HepG2 (cell line): ENCODE results near the gene AGBL1. TPM values are rescaled to one million over a fixed set of nuclear protein-coding genes. Genes with fewer than 3 reads are reported as not detected.

Experiments used
- ATAC-seq: fragments of 200-7000 bp; cut with Tn5 transposase; 3 replicates; pipeline ENCODE4 v1.9.1; 2020; ENCODE audit warnings: mild to moderate bottlenecking, moderate library complexity
- BruUV-seq: library from RNA; stranded (reverse); fragments of 400-500 nt; replicated peaks from 2 replicates; lab custom pipeline; 2021; lab: Mats Ljungman, UMichigan
- CTCF ChIA-PET: fragments of 300-600 bp; formaldehyde crosslinking; extraction: SDS; loops from one replicate; lab custom pipeline; 2021; ENCODE audit warnings: low total read pairs, inconsistent platforms, low intra/inter-chr PET ratio; lab: Yijun Ruan, JAX
- POLR2A ChIA-PET: fragments of 350-600 bp; sonication (Branson Sonifier 250); formaldehyde crosslinking; loops from one replicate; lab custom pipeline; 2020; ENCODE audit warnings: antibody characterized with exemption, inconsistent platforms; lab: Yijun Ruan, JAX
- DNase-seq: peaks from one replicate; pipeline ENCODE4 v3.0.0-alpha.2; 2015; ENCODE audit warnings: low spot score
- FAIRE-seq: peaks from 3 replicates; lab custom pipeline; 2011; peaks lifted over from hg19 to GRCh38; lab: Jason Lieb, UNC
- H2AFZ ChIP-seq: one replicate; pipeline ENCODE4 v1.6.1; 2011; ENCODE audit warnings: low read length, inconsistent platforms
- H3K27ac ChIP-seq: fragments of 300-600 bp; 3 replicates; pipeline ENCODE4 v1.8.0; 2011; ENCODE audit warnings: mixed run types, mild to moderate bottlenecking, mixed read lengths, low read length, inconsistent platforms; ENCODE audit not compliant: insufficient read depth; ENCODE audit errors: extremely low read length
- H3K27me3 ChIP-seq, 2 experiments: fragments of 200-600 bp in 1 of 2; 2 replicates in 1 of 2; 3 replicates in 1 of 2; pipeline versions ENCODE4 v1.6.0 to v1.8.0; 2011; ENCODE audit warnings: low read length in 2 of 2, mild to moderate bottlenecking in 2 of 2, moderate library complexity in 2 of 2, inconsistent platforms in 1 of 2; ENCODE audit not compliant: insufficient read depth in 2 of 2, control insufficient read depth in 1 of 2
- H3K36me3 ChIP-seq, 2 experiments: fragments of 200-600 bp in 1 of 2; replicated peaks in 1 of 2; 2 replicates in 1 of 2; 3 replicates in 1 of 2; pipeline versions ENCODE4 v1.5.1 to v1.8.0; 2011; ENCODE audit warnings: low read length in 2 of 2, inconsistent platforms in 1 of 2; ENCODE audit not compliant: insufficient read depth in 2 of 2, control insufficient read depth in 1 of 2
- H3K4me1 ChIP-seq: 2 replicates; pipeline ENCODE4 v1.5.1; 2012; ENCODE audit warnings: low read length, inconsistent platforms; ENCODE audit not compliant: insufficient read depth
- H3K4me2 ChIP-seq: 2 replicates; pipeline ENCODE4 v1.6.0; 2011; ENCODE audit warnings: low read depth, low read length, inconsistent platforms
- H3K4me3 ChIP-seq, 3 experiments: fragments of 200-600 bp in 1 of 3; sonication (generic), shearing (Covaris generic) in 1 of 3; replicated peaks in 1 of 3; 2 replicates each; pipeline ENCODE4 v1.5.1; 2011 to 2016; ENCODE audit warnings: low read length in 3 of 3, inconsistent platforms in 2 of 3, low read depth in 2 of 3, mild to moderate bottlenecking in 2 of 3, control low read depth in 1 of 3, mixed read lengths in 1 of 3; ENCODE audit not compliant: insufficient read depth in 1 of 3
- H3K79me2 ChIP-seq: one replicate; pipeline ENCODE4 v1.6.1; 2011; ENCODE audit warnings: low read length, inconsistent platforms; ENCODE audit not compliant: insufficient read depth
- H3K9ac ChIP-seq: 2 replicates; pipeline ENCODE4 v1.6.0; 2011; ENCODE audit warnings: mild to moderate bottlenecking, low read depth, low read length, inconsistent platforms; ENCODE audit not compliant: insufficient read depth
- H3K9me3 ChIP-seq: 2 replicates; pipeline ENCODE4 v1.5.1; 2012; ENCODE audit warnings: mild to moderate bottlenecking, low read length
- H4K20me1 ChIP-seq: 2 replicates; pipeline ENCODE4 v1.6.0; 2011; ENCODE audit warnings: inconsistent platforms, mild to moderate bottlenecking, low read length, moderate library complexity; ENCODE audit not compliant: insufficient read depth
- ELF3 ChIP-seq: IDR thresholded peaks from 2 replicates; pipeline ENCODE4 v1.6.1; 2016; ENCODE audit warnings: missing genetic modification reagents, missing compliant biosample characterization
- ETV6 ChIP-seq: sonication (generic); formaldehyde crosslinking; conservative IDR thresholded peaks from 2 replicates; pipeline ENCODE4 v1.4.0; 2020; ENCODE audit warnings: missing genetic modification reagents
- FOXO1 ChIP-seq: sonication (generic); formaldehyde crosslinking; IDR thresholded peaks from 2 replicates; pipeline ENCODE4 v1.4.0; 2020; ENCODE audit warnings: missing genetic modification reagents
- JUNB ChIP-seq: sonication (generic); formaldehyde crosslinking; IDR thresholded peaks from 2 replicates; pipeline ENCODE4 v1.8.0; 2022; ENCODE audit warnings: missing genetic modification reagents, mild to moderate bottlenecking, borderline replicate concordance
- SIN3B ChIP-seq: fragments of 150-350 bp; IDR thresholded peaks from 2 replicates; pipeline ENCODE4 v1.6.1; 2014; ENCODE audit warnings: low read length
- SRF ChIP-seq: IDR thresholded peaks from 2 replicates; pipeline ENCODE4 v1.6.1; 2011; ENCODE audit warnings: mild to moderate bottlenecking, low read depth, low read length, moderate library complexity
- THYN1 ChIP-seq: sonication (generic); formaldehyde crosslinking; IDR thresholded peaks from 2 replicates; pipeline ENCODE4 v1.8.1; 2023; ENCODE audit warnings: low read depth, mild to moderate bottlenecking, moderate library complexity, missing genetic modification reagents, borderline replicate concordance
- ZBTB43 ChIP-seq: sonication (generic); formaldehyde crosslinking; conservative IDR thresholded peaks from 2 replicates; pipeline ENCODE4 v1.4.0; 2020; ENCODE audit warnings: missing genetic modification reagents
- ZMAT3 ChIP-seq: sonication (generic); formaldehyde crosslinking; conservative IDR thresholded peaks from 2 replicates; pipeline ENCODE4 v1.7.0; 2021; ENCODE audit warnings: missing genetic modification reagents
- ZNF263 ChIP-seq: sonication (generic); formaldehyde crosslinking; IDR thresholded peaks from 2 replicates; pipeline ENCODE4 v1.4.0; 2020; ENCODE audit warnings: missing genetic modification reagents
- WGBS: methylation state at CpG from one replicate; pipeline ENCODE4 v1.1.6; 2017; ENCODE audit warnings: low lambda C conversion rate; 5-methylcytosine and 5-hydroxymethylcytosine counted together
- in situ Hi-C: cut with HindIII; loops from 2 replicates; pipeline ENCODE4 v1.10.0; 2017; ENCODE audit warnings: low pct_unique_long_range_greater_than_20kb; ENCODE audit not compliant: extremely low pct_ligation_motif_present
- intact Hi-C: fragments of 100-400 bp; cut with micrococcal nuclease; formaldehyde crosslinking; loops from one replicate; pipeline ENCODE4 v1.10.0; 2022; ENCODE audit not compliant: unreplicated experiment
- polyA plus RNA-seq, 8 experiments: library from polyadenylated mRNA; depleted of rRNA in 3 of 8; stranded (reverse) in 7 of 8; unstranded in 1 of 8; fragments of >200 nt; fragmentation: Illumina TruSeq in 4 of 8; extraction: Trizol in 4 of 8; gene quantifications; 2 replicates each; pipeline versions ENCODE4 v1.2.1 to v1.2.3, GENCODE V29; 2011 to 2016; ENCODE audit warnings: low read depth in 4 of 8, missing spikeins in 1 of 8, mixed read lengths in 1 of 8; ENCODE audit not compliant: insufficient read depth in 1 of 8
- total RNA-seq, 5 experiments: library from RNA; depleted of rRNA; stranded (reverse); fragments of >200 nt; fragmentation: Illumina TruSeq; extraction: Trizol; gene quantifications; 2 replicates each; pipeline ENCODE4 v1.2.3, GENCODE V29; 2016; ENCODE audit warnings: low read depth in 1 of 5

AGBL1 gene
- total and polyA plus RNA-seq, 2 of the 13 experiments (the other 11 are each of a cell fraction or from before 2014, with no cell fraction given), result 0.01 TPM; not detected in 1

- no peaks in the 10 kb centered on the region for H3K4me1 ChIP-seq
- POLR2A ChIA-PET, result no interaction called here
- no TSS peak for BruUV-seq
These were observed 488.7 kb downstream of the AGBL1 start for GRCh38 chr15:86568378-86568777.

GRCh38 chr15:86570738-86571137, 491.1 kb downstream of the AGBL1 start:
- no peak overlapping the region for H3K9ac ChIP-seq
- H2AFZ ChIP-seq, result no peak overlapping the region
- POLR2A ChIA-PET, result no interaction called here
- no peaks in the 10 kb centered on the region for H3K27me3 ChIP-seq
- 23% methylated on average over 9 of the region's 9 CpGs for WGBS
- intact Hi-C loops, result no loop called here
- no peaks in the 10 kb centered on the region for H4K20me1 ChIP-seq
- no peak overlapping the region for H3K4me3 ChIP-seq
- H3K4me2 ChIP-seq, result no peak overlapping the region
- TF ChIP-seq FOXO1 (CRISPR knock-in tag) (no peak), ZMAT3 (CRISPR knock-in tag) (no peak), SIN3B (no peak), ZNF263 (CRISPR knock-in tag) (no peak), ETV6 (CRISPR knock-in tag) (no peak), ELF3 (no peak), SRF (no peak), ZBTB43 (CRISPR knock-in tag) (no peak), THYN1 (CRISPR knock-in tag) (no peak)
- TF ChIP-seq, all 625 proteins: peak for 0
- Histone ChIP-seq H3K27ac (no peak overlapping the region), H3K9me3 (peaks cover 90% of the 10 kb centered on the region), H3K4me1 (no peaks in the 10 kb centered on the region), H3K79me2 (no peaks in the 10 kb centered on the region), H3K36me3 (no peaks in the 10 kb centered on the region)
- no peak for FAIRE-seq
- CTCF ChIA-PET, result no interaction called here
- in situ Hi-C loops, result no loop called here
- ATAC-seq, result no peak
- no peak for DNase-seq
- BruUV-seq, result no TSS peak

More at GRCh38 chr15:86568378-86568777, 488.7 kb downstream of the AGBL1 start:
- DNase-seq (no peak), ATAC-seq (no peak), FAIRE-seq (no peak)
- intact Hi-C loops (no loop called here), in situ Hi-C loops (no loop called here)
- H3K27ac ChIP-seq, result no peak overlapping the region
- no peaks in the 10 kb centered on the region for H3K27me3 ChIP-seq
- H3K4me3 ChIP-seq, result no peak overlapping the region
- TF ChIP-seq JUNB (CRISPR knock-in tag), result no peak
- CTCF ChIA-PET, result no interaction called here
- H3K9ac ChIP-seq, result no peak overlapping the region
- no peaks in the 10 kb centered on the region for H3K79me2 ChIP-seq
- no peaks in the 10 kb centered on the region for H3K36me3 ChIP-seq
- no peaks in the 10 kb centered on the region for H4K20me1 ChIP-seq
- no peak overlapping the region for H3K4me2 ChIP-seq
- H3K9me3 ChIP-seq, result peaks cover 72% of the 10 kb centered on the region
- no peak overlapping the region for H2AFZ ChIP-seq
